Lung (tissue), 12 donors: ENCODE data around the gene CIT. TPM values are rescaled to one million over a fixed set of nuclear protein-coding genes. Genes with fewer than 3 reads are reported as not detected.

Experiments used
- ATAC-seq: fragments of 200-7000 bp; cut with Tn5 transposase; one replicate; pipeline ENCODE4 v1.9.1; 2020; ENCODE audit warnings: moderate number of reproducible peaks; ENCODE audit not compliant: insufficient read depth, low FRiP score
- DNase-seq, 3 donors: peaks; one replicate each; pipeline ENCODE4 v3.0.0-alpha.2; 2013 to 2017
- H3K27ac ChIP-seq, 2 donors: one replicate each; pipeline ENCODE4 v1.5.1; 2013; ENCODE audit warnings: mild to moderate bottlenecking in 2 of 2, moderate library complexity in 2 of 2, control low read depth in 1 of 2, inconsistent platforms in 1 of 2, low read depth in 1 of 2, low read length in 1 of 2
- H3K27me3 ChIP-seq, 3 donors: one replicate each; pipeline ENCODE4 v1.5.1; 2013; ENCODE audit warnings: low read length in 2 of 3; ENCODE audit not compliant: control insufficient read depth in 3 of 3, insufficient read depth in 3 of 3
- H3K36me3 ChIP-seq, 4 donors: one replicate each; pipeline ENCODE4 v1.5.1; 2013; ENCODE audit warnings: low read length in 4 of 4, mild to moderate bottlenecking in 1 of 4, moderate library complexity in 1 of 4; ENCODE audit not compliant: control insufficient read depth in 4 of 4, insufficient read depth in 4 of 4
- H3K4me1 ChIP-seq, 5 donors: one replicate each; pipeline ENCODE4 v1.5.1; 2013; ENCODE audit warnings: low read length in 5 of 5, mild to moderate bottlenecking in 2 of 5, moderate library complexity in 1 of 5; ENCODE audit not compliant: control insufficient read depth in 5 of 5, insufficient read depth in 5 of 5
- H3K4me3 ChIP-seq: one replicate; pipeline ENCODE4 v1.5.1; 2013; ENCODE audit warnings: mild to moderate bottlenecking, control low read depth, moderate library complexity
- H3K9ac ChIP-seq, 2 donors: one replicate each; pipeline ENCODE4 v1.5.1; 2013; ENCODE audit warnings: low read length in 2 of 2, control low read depth in 1 of 2; ENCODE audit not compliant: insufficient read depth in 1 of 2
- H3K9me3 ChIP-seq, 4 donors: one replicate each; pipeline ENCODE4 v1.5.1; 2013; ENCODE audit warnings: low read length in 3 of 4, mild to moderate bottlenecking in 1 of 4, moderate library complexity in 1 of 4; ENCODE audit not compliant: control insufficient read depth in 4 of 4, insufficient read depth in 3 of 4
- WGBS, 2 donors: extraction: QIAGEN DNeasy Blood & Tissue Kit; methylation state at CpG; one replicate each; pipeline ENCODE4 v1.1.7; 2013; 5-methylcytosine and 5-hydroxymethylcytosine counted together
- polyA plus RNA-seq, 2 donors: library from polyadenylated mRNA; stranded (reverse); fragments of 200-250 nt; gene quantifications; one replicate each; pipeline ENCODE4 v1.2.1, GENCODE V29; 2013
- total RNA-seq, 2 donors: library from RNA; depleted of rRNA in 1 of 2; stranded (reverse); fragments of >200 nt in 1 of 2; gene quantifications; one replicate each; pipeline ENCODE4 v1.2.1, GENCODE V29; 2014 to 2021
- TF ChIP-seq, protein P1 (sequence below): IDR thresholded peaks from 2 replicates; pipeline ENCODE4 v1.5.1; 2012; ENCODE audit warnings: mild to moderate bottlenecking; ENCODE audit errors: control extremely low read depth, extremely low read depth
- donor health status: control.
- donor health status: control.
- donor health status: Bipolar disorder and iron deficiency.
- donor health status: healthy.
- donor health status: DM: yes; HTN: yes; CAD: no.

The CIT gene
- total and polyA plus RNA-seq, 4 donors, result 5.0 to 29.3 (median 14.9) TPM

DNA sequence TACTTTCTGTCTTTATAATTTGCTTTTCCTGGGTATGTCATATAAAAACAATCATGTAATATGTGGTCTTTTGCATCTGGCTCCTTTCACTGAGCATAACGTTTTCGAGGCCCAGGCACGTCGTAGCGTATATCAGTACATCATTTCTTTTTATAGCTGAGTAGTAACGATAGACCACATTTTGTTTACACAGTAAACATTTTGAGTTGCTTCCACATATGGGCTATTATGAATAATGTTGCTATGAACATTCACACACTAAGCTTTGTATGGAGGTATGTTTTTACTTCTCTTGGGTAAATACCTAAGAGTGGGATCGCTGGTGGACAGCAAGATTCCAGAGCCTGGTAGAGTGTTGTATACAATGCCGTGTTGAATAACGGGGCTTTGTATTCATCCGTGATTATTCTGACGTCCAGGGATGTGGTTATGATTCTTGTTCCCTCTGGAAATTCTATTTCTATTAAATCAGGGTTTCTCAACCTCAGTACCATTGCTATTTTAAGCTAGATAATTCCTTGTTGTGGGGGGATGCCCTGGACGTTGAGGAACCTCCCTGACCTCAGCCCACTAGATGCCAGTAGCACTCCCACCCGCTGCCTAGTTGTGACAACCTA is 38.9 kb upstream of the CIT start:
- TF ChIP-seq, protein P1, sequence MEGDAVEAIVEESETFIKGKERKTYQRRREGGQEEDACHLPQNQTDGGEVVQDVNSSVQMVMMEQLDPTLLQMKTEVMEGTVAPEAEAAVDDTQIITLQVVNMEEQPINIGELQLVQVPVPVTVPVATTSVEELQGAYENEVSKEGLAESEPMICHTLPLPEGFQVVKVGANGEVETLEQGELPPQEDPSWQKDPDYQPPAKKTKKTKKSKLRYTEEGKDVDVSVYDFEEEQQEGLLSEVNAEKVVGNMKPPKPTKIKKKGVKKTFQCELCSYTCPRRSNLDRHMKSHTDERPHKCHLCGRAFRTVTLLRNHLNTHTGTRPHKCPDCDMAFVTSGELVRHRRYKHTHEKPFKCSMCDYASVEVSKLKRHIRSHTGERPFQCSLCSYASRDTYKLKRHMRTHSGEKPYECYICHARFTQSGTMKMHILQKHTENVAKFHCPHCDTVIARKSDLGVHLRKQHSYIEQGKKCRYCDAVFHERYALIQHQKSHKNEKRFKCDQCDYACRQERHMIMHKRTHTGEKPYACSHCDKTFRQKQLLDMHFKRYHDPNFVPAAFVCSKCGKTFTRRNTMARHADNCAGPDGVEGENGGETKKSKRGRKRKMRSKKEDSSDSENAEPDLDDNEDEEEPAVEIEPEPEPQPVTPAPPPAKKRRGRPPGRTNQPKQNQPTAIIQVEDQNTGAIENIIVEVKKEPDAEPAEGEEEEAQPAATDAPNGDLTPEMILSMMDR, result no peak
- Histone ChIP-seq H3K4me3 (no peak overlapping the region), H3K27ac (no peak overlapping the region), H3K36me3 (no peaks in the 10 kb centered on the region), H3K9ac (no peak overlapping the region), H3K9me3 (no peaks in the 10 kb centered on the region), H3K27me3 (no peaks in the 10 kb centered on the region), H3K4me1 (no peaks in the 10 kb centered on the region)
- 67 to 82% methylated on average over 13 of the region's 13 CpGs for WGBS, 2 donors
- ATAC-seq (no peak), DNase-seq (no peak)

DNA sequence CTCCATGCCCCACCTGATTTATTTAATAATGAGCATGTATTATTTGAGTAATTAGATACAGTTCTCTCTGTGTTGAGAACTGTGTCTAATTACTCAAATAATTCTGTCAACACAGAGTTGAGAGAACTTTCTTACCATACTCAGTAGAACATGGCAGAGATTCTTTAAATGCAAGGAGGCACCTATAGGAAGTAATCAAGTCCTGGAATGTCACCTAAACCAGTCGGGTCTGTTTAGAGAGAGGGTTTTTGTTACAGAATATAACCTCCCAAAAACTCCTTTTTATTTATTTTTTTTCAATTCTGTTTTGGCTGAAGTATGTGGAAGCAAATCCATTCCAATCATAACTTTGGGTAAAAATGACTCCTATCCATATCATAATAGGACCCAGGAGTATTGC is 37.5 kb upstream of the CIT start:
- no peak overlapping the region for H3K9ac ChIP-seq
- no peaks in the 10 kb centered on the region for H3K9me3 ChIP-seq
- DNase-seq (peak in 1 of 3 donors; percentile 13), ATAC-seq (no peak)
- TF ChIP-seq, protein P1, result no peak
- no peaks in the 10 kb centered on the region for H3K4me1 ChIP-seq
- 34 to 42% methylated on average over 1 of the region's 1 CpG for WGBS, 2 donors
- no peaks in the 10 kb centered on the region for H3K36me3 ChIP-seq
- H3K27ac ChIP-seq, result no peak overlapping the region
- no peaks in the 10 kb centered on the region for H3K27me3 ChIP-seq
- H3K4me3 ChIP-seq, result no peak overlapping the region

DNA sequence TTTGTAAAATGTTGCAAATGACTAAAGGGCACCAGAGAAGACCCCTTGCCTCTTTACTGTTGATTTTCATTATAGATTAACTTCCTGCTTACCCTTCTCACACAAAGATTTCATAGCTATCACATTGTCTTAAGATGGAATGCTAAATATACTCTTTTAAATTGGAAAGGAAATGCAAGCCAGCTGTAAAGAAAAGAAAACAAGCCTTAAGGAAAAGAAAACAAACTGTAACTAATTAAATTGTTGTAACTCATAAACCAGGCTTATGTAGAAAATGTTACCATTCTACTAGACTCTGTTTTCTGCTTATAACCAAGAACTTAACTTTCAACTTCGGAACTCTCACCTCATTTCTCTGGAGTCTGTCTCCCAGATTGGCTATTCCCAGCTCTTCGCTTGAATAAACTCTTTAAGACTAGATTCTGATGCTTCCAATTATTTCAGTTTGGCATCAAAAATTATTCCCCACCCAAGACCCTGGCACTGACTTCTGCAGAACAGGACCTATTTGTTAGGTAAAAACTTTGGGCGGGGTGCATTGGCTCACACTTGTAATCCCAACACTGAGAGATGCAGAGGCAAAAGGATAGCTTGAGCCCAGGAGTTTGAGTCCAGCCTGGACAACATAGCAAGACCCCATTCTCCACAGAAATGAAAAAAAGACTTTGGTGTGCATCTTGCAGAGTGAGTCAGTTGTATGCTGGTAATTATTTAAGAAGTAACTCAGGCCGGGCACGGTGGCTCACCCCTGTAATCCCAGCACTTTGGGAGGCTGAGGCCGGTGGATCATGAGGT is 36.6 kb upstream of the CIT start:
- H3K4me3 ChIP-seq, result no peak overlapping the region
- WGBS, 2 donors, result 94 to 97% methylated on average over 6 of the region's 6 CpGs
- peaks cover 0 to 2% (median 0%) of the 10 kb centered on the region in 4 donors for H3K9me3 ChIP-seq
- no peaks in the 10 kb centered on the region for H3K4me1 ChIP-seq
- TF ChIP-seq, protein P1, result no peak
- H3K27me3 ChIP-seq, result no peaks in the 10 kb centered on the region
- ATAC-seq, result no peak
- H3K9ac ChIP-seq, result no peak overlapping the region
- H3K36me3 ChIP-seq, result no peaks in the 10 kb centered on the region
- no peak for DNase-seq
- no peak overlapping the region for H3K27ac ChIP-seq
